GM12878 (cell line): ENCODE measurements around the gene WNT3A.
"Not testable (repeated sequence)": the region's sequence is repeated elsewhere in the genome, so short reads cannot be mapped to it uniquely, and the experiment has no call there.

ENCODE experiments used
- EP300 ChIP-seq, 2 experiments: fragments of 150-350 bp in 1 of 2; IDR thresholded peaks; 2 replicates each; pipeline ENCODE4 v1.6.1; 2011 to 2012; ENCODE audit warnings: low read depth in 2 of 2, low read length in 2 of 2, borderline replicate concordance in 1 of 2, improper control_type of control experiment in 1 of 2, inconsistent platforms in 1 of 2; ENCODE audit not compliant: control insufficient read depth in 1 of 2
- HCFC1 ChIP-seq: fragments of 150-350 bp; IDR thresholded peaks from 2 replicates; pipeline ENCODE4 v1.6.1; 2014; ENCODE audit warnings: low read length
- HDAC2 ChIP-seq: fragments of 200-600 bp; sonication (generic); IDR thresholded peaks from 2 replicates; pipeline ENCODE4 v1.6.1; 2017
- TARDBP ChIP-seq: IDR thresholded peaks from 2 replicates; pipeline ENCODE4 v1.6.1; 2016; ENCODE audit warnings: borderline replicate concordance
- YBX1 ChIP-seq: fragments of 450-650 bp; IDR thresholded peaks from 2 replicates; pipeline ENCODE4 v1.6.1; 2016; ENCODE audit warnings: antibody characterized with exemption
- TF ChIP-seq, protein P1 (sequence below): IDR thresholded peaks from 2 replicates; pipeline ENCODE4 v1.6.1; 2012; ENCODE audit warnings: mild to moderate bottlenecking, low read depth, low read length

DNA sequence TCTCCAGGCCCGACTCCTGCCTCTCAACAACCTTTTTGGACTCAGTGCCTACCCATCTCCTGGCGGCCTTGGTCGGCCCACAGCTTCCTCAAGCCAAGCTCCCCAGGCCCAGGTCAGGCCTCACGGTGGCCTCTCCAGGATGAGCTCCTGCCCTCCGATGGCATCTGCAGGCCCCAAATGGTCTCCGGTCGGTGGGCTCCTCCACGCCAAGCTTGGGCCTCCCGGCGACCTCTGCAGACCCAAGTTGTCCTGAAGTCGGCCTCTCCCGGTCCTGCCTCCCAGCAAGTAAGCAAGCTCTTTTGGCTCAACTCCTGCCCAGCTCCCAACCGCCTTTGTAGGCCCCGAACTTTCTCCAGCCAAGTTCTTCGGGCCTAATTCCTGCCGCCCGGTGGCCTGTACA, 35.6 kb upstream of the WNT3A start:
- TF ChIP-seq HDAC2; EP300 (IDR thresholded peaks at IDR 0.05; ENCODE audit: borderline replicate concordance in 1 of 2, control insufficient read depth in 1 of 2, low read depth in 2 of 2, low read length in 2 of 2); HCFC1; TARDBP; YBX1: not testable (repeated sequence)
- TF ChIP-seq, protein P1, sequence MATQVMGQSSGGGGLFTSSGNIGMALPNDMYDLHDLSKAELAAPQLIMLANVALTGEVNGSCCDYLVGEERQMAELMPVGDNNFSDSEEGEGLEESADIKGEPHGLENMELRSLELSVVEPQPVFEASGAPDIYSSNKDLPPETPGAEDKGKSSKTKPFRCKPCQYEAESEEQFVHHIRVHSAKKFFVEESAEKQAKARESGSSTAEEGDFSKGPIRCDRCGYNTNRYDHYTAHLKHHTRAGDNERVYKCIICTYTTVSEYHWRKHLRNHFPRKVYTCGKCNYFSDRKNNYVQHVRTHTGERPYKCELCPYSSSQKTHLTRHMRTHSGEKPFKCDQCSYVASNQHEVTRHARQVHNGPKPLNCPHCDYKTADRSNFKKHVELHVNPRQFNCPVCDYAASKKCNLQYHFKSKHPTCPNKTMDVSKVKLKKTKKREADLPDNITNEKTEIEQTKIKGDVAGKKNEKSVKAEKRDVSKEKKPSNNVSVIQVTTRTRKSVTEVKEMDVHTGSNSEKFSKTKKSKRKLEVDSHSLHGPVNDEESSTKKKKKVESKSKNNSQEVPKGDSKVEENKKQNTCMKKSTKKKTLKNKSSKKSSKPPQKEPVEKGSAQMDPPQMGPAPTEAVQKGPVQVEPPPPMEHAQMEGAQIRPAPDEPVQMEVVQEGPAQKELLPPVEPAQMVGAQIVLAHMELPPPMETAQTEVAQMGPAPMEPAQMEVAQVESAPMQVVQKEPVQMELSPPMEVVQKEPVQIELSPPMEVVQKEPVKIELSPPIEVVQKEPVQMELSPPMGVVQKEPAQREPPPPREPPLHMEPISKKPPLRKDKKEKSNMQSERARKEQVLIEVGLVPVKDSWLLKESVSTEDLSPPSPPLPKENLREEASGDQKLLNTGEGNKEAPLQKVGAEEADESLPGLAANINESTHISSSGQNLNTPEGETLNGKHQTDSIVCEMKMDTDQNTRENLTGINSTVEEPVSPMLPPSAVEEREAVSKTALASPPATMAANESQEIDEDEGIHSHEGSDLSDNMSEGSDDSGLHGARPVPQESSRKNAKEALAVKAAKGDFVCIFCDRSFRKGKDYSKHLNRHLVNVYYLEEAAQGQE: not testable (repeated sequence)
